Stimulated activated naive CD4-positive, alpha-beta T cell treated with Interleukin-2 at 50 U/mL for 16 hours (primary cell): ENCODE data around the gene DIMT1.

ENCODE experiments used
- DNase-seq: peaks from one replicate; lab custom pipeline; 2025; lab: John Stamatoyannopoulos, UW

The DIMT1 gene

DNA sequence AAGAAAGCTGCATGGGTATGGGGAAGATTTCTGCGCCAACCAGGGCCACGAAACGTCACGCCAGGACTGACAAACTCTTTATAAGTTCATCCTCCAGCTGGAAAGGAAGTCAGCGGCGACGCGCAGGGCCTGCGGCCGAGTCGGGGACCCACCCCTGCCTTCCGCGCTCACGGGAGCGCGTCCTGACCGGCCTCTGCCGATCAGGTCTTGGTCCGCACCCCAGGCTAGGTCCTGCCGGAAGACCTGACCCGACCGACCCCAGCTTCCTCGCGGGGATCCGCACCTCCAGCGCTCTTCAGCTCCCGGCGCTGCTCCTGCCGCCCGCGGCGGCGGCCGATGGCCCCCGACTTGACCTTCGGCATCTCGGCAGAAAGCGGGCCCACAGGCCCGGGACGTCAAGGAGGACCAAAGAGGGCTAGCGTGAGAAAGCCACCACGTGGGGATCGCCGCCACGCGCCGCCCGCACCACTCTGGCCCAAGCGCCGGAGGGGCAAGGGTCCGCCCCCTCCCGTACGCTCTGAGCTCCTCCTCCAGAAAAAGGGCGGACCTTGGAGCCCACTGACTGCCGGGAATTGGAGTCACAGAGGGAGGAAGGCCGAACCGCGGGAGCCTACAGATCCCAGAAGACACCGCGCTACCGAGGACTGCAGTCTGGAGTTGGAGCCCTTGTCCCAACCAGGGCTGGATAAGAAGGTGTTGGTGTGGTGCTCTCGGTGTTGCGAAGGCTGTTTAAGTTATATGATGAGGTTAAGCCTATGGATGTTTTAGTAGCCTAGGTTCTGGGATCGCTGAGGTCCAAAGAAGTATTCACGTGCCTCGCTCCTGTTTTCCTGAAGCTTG is at the start of gene DIMT1:
Gene DIMT1, minus strand, starts transcription at position 495 of the 840 bp plus-strand sequence. Its CDS starts 133 bp downstream, at position 362.
- peak; percentile 93 for DNase-seq

DNA sequence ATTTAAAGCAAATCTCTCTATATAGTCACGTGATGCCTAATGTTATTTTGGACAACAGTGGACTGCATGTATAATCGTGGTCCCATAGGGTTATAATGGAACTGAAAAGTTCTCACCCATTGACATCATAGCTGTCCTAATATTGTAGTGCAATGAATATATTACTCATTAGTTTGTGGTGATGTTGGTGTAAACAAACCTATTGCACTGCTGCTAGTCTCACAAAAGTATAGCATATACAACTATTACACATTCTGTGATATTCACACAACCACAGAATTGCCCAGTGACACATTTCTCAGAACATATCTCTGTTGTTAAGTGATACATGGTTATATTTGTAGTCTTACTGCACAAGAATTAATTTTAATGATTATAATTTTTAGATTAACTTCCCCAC is 46.6 kb upstream of the DIMT1 start:
- no peak for DNase-seq

DNA sequence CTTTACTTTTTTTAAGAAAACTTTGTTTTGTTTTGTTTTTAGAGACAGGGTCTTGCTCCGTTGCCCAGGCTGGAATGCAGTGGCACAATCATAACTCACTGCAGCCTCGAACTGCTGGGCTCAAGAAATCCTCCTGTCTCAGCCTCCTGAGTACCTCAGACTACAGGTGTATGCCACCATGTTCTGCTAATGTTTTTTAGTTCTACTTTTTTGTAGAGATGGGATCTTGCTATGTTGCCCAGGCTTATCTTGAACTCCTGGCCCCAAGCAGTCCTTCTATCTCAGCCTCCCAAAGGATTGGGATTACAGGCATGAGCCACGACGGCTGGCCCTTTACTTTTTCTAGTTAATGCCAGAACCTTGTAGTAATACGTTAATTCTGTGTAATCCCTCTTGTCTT is 44.8 kb upstream of the DIMT1 start:
- no peak for DNase-seq

DNA sequence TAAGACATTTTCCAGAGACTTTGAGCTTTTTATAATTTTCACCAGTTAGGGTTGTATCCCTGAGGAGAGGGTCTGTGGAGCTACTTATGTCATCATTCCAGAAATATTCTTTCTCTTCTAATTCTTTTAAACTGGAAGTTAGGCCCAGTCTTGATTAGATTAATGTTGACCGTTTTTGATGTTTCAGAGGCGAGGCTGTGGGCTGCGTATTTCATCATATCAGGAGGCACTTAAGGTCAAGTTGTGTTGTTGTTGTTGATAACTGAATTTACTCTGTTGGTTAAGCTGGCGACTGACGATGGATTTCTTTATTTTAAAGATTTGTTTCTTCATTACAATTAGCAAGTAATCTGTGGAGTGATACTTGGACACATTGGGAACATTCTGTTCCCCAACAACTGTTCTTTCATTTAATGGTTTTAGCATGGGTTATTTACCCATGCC is 28.9 kb upstream of the DIMT1 start:
- no peak for DNase-seq

DNA sequence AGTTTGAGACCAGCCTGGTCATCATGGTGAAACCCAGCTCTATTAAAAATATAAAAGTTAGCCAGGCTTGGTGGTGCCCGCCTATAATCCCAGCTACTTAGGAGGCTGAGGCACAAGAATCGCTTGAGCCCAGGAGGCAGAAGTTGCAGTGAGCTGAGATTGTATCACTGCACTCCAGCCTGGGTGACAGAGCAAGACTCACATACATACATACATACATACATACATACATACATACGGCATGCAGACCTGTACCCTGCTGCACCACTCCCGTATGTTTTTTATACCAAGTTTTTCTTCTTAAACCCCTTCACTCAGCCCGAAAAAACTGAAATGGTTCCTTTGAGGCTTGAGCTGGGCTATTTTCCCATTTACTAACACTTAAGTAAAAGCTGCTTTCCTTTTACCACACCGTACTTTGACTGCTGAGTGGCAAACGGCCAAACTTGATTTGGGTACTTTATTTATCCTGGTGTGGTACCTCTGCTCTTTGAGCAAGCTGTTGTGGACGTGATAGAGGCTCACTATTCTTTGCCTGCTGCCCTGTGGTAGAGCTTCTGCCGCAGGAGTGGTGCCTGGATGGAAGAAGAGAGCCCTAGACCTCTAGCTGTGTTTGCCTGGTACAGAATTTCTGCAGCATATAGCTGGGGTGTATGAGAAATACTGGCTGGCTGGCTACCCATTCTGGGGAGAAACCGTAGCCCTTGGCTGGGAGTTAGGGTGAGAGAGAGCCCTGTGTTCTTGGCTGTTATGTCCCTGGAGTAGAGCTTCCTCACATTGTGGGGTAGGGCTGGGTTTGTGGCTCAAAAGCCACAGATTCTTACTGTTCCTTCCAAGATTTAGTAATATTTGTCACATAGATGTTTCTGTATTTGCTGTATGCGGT is 28.3 kb upstream of the DIMT1 start:
- no peak for DNase-seq

DNA sequence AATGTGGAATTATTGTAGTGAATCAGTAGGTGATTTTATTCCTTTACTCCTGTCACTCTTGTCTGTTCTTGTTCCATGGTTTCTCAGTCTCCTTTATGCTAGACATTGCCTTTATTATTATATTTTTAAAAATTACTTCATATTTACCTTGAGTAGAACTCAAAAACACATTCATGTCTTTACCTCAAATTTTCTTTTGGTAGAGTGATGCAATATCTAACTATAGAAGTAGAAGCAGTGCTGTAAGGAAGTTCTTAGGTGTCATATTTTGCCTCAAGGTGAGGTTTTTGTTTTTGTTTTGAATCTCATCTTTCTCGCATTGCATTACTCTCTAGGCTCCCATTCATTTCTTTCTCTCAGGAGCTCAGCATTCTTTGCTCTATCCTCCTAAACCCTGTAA is 21.1 kb upstream of the DIMT1 start:
- no peak for DNase-seq

DNA sequence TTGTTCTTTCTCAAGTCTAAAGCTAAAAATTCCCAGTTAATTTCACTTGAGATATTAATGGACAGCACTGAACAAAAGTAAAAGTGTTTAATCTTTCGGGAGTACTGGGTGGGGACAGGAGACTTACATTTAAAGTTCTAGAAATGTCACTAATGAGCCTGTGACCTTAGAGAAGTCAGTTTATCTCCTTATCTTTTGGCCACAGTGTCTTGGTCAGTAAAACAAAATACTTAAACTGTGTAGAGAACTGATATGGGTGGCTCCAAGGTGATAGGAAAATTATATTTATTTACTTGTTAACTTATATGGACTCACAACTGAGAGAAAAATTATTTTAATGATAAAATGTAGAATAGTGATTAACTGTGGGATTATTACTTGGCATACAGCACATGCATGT is 17.7 kb upstream of the DIMT1 start:
- DNase-seq = no peak

DNA sequence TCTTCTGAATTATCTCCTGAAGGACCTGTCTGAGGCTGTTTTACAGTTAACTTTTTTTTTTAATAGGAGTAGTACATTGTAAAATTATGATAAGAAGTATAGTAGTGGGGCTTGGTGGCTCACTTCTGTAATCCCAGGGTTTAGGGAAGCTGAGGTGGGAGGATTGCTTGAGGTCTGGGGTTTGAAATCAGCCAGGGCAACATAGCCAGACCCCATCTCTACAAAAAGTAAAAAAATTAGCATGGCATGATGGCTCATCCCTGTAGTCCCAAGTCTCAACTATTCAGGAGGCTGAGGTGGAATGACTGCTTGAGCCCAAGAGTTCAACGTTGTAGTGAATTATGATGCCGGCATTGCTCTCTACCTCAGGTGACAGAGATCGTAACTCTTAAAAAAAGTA is 15.9 kb upstream of the DIMT1 start:
- no peak for DNase-seq

DNA sequence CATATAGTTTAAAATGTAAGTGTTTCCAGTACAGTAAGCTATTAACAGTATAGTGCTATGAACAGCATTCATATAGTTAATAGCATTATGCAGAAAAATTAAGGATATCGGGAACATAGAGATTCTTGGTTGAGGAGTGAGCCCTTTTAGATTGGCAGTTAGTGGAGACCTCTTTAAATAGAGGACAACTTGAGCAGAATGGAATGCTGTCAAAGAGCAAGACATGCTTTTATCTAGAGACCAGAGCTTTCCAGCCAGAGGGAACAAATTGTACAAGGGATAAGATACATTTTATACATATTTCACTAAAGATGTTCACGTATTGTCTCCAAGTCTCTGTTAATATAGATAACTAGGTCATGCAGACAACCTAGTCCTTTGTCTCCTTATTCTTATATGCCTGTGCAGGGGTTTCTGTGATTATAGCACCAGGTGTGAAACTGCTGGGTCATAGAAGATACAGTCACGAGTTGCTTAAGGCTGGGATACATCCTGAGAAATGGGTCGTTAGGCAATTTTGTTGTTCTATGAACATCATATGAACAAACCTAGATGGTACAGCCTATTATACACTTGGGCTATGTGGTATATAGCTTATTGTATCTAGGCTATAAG is 14.9 kb upstream of the DIMT1 start:
- DNase-seq = no peak

DNA sequence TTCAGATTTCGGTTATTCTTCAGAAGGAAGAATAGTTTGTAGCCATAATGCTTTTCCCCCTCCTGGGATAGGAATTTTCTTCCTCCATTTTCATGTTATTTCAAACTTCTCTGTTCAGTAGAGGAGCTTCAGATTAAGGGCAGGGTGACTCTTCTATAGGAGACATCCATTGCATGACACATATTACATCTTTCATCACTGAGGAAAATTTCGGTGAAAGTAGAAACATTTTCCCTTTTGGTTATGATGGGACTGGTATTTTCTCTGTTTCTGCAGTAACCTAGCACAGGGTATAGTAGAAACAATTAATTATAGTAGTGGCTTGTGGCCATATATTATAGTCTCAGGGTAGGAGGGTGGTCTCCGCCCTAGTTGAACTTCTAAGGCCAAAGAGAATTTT is 10.0 kb upstream of the DIMT1 start:
- DNase-seq = no peak

DNA sequence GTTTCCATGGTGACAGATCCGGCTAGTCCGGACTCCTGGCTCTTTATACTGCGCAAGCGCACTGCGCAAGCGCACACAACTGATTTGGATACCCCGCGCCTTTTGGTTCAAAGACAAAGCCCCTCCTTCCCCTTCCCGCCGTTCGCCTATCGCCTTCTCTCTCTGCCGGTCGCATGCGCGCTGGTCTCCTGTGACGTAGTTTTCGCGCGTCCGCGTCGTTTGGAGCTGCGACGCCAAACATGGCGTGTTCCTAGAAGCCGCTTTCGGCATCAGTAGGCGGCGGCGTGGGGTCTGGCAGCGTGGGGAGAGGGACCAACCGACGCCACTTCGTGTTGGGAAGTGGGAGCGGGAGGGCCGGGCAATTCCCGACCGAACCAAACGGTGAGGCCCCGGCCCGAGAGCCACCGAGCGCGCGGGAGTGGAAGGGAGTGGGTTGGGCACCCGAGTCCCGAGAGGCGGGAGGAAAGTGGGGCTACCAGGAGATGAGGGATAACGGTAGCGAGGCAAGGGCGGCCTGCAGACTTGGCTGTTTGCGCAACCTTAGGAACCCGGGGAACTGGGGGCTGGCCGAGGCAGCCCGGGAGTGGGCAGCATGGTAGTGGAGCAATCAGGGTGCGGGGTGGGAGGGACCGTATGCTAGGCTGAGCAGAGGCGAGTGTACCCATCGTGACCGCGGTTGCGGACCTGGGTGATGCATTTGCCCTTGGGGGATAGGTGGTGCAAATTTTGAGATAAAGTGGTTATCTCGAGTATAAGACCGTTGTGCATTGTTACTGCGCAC is 9.0 kb upstream of the DIMT1 start, which contains the start of gene IPO11:
Gene IPO11, plus strand, starts transcription at position 215 of the 781 bp plus-strand sequence. CDS start 24,517 bp downstream, outside the sequence.
- peak; percentile 98 for DNase-seq

DNA sequence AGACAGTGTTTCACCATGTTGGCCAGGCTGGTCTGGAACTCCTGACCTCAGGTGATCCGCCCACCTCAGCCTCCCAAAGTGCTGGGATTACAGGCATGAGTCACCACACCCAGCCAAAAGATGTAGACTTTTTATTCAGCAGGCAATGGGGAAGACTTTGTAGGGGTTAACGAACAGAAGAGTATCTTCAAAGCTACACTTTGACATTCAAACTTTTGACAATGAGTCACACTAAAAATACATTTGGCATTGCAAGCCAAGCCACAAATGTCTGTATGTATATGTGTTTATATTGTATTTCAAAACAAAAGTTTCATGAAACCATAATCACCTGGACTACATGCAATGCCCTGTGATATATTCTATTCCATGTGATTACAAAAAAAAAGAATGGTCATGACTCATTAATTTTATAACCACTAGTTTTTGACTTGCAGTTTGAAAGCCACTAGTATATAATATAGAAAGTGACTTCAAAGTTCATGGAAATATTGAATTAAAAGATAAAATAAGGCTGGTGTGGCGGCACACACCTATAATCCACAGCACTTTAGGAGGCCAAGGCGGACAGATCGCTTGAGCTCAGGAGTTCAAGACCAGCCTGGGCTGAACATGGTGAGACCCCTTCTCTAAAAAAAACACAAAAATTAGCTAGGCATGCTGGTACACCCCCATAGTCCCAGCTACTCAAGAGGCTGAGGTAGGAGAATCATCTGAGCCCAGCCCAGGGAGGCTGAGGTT is 8.3 kb downstream of the DIMT1 start:
- no peak for DNase-seq

DNA sequence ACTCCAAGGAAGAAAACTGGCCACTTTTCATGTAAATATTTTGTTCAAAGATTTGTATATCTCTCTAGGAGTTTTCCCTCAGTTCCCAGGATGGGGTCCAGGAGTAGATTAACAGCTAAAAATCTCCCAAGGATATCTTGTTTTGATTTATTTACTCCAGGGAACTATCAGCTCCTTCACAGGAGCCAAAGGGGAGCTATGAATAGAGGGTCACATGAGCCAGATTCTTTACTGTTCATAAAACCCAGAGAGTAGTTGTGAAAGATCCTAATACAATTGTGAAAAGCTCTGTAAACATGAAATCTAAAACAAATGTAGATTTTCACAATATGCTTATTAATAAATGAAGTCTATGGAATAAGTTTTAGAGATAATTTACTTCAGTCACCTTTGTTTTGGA is 16.9 kb downstream of the DIMT1 start:
- DNase-seq = no peak

DNA sequence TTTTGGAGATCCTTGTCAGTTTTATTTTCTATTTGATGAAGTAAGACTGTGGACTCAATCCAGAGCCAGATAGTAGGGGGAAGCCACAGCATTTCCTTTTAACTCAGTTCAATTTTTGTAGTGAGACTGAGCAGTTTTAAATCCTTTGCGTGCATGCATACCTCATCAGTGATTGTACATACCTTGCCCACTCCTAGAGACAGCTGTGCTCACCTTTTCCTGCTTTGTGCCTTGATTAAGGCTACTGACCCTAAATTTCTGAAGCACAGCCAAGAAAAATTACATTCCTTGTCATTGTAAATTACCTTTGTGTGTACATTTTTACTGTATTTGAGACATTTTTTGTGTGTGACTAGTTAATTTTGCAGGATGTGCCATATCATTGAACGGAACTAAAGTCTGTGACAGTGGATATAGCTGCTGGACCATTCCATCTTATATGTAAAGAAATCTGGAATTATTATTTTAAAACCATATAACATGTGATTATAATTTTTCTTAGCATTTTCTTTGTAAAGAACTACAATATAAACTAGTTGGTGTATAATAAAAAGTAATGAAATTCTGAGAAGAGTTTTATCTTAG is 17.8 kb downstream of the DIMT1 start:
- no peak for DNase-seq

DNA sequence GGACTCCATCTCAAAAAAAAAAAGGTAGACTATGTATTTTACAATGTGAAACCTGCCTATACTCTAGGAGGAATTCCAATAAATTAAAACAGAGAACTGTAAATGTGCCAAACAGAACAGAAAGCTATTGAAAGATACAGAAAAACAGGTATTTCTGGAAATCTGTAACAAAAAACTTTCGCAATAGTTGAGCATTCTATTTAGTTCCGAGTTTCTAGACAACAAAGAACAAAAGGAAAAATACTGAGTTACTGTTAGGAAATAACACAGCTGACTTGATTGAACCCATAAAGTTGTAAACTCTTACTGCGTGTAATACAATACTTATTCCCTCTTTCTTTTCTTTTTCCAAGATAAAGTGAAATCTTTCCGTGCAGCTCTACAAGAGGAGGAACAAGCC is 18.6 kb downstream of the DIMT1 start:
- DNase-seq = no peak

DNA sequence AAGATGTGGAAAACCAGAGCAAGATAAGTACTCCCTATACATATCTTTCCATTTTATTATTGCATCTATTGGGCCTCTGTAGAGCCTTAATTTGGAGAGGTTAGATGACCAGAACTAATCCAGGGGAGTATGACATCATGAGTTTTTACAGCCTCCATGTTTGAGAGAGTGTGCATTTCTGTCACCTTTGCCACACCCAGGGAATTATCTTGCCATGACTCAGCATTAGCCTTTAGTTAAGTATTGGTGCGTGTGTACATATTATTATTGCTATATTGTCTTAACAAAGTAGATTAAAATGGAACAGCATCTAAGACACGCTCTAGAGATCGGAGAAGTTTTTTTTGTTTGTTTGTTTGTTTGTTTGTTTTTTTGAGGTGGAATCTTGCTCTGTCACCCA is 27.6 kb downstream of the DIMT1 start:
- no peak for DNase-seq

DNA sequence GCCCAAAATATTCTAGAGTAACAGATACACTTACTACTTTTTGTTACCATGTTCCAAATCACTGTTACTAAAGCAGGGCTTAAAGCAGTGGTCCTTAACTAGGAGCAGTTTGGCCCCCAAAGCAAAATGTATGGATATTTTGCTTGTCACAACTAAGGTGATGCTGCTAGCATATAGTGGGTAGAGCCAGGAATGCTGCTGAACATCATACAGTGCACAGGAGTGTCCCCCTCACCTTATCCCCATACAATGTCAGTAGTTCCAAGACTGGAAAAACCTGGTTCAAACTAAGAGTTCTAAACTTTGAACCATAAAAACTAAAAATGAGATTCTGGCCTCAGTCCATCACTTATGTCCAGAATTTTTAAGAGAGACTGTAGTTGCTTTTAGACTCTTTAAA is 28.1 kb downstream of the DIMT1 start:
- DNase-seq = no peak

DNA sequence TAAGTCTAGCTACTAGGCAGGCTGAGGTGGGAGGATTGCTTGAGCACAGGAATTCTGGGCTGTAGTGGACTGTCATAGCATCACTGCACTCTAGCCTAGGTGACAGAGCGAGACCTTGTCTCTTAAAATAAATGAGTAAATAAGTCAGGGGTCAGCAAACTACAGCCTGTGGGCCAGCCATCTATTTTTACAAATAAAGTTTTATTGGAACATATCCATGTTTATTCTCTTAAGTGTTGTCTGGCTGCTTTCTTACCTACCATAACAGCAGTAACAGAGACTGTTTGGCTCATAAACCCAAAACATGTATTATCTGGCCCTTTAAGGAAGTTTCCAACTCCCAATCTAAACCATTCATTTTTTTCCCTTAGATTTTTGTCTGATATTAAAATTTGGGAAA is 29.6 kb downstream of the DIMT1 start:
- DNase-seq = no peak

DNA sequence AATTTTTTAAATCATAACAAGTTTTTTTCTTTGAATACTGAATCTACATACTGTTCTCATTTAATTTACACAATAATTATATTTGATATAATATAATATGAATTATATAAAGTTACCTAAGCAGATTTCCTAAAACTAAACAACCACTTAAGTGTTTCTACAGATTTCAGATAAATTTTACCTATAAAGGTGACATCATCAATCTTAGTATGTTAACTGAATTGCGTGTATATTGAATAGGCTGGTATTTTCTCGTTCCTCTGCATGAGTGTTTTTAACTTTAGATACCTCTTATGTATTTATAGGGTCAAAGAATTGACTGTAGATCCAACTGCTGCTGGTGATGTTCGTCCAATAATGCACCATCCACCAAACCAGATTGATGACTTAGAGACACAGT is 30.3 kb downstream of the DIMT1 start:
- DNase-seq = no peak

DNA sequence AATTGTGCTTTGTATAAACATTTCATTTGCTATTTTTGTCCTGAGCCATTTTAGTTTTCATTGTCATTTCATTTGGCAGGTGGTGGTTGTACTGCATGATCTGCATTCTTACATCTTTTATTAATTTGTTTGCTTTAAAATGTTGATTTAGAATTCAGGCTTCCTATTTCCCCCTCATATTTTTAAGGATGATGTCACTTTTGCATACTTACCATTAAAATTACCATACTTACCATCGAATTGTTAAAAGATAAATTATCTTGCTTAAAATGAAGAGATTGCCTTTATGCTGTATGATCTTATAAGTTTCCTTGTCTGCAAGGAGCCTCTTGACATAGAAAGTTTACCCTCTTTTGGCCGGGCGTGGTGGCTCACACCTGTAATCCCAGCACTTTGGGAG is 31.1 kb downstream of the DIMT1 start:
- DNase-seq = no peak

DNA sequence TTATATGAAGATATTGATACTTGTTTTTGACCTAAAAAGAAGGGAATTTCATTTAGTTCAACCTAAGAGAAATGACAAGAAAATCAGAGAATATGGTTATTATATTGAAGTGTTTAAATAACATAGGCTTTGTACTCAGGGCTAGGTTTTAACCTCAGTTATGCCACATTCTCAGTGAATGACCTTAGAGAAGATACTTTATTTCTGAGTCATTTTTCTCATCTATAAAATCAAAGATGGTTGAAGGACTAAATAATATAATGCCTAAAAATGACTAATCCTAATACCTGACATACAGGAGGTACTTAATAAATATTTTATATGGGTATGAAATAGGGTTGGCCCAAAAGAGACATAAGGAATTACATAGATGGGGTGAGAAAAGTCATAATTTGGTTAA is 32.3 kb downstream of the DIMT1 start:
- no peak for DNase-seq
